ENCODE results near the gene SPATA13. TPM values are rescaled to one million over a fixed set of nuclear protein-coding genes. Genes with fewer than 3 reads are reported as not detected.
"Not testable (repeated sequence)": the region's sequence is repeated elsewhere in the genome, so short reads cannot be mapped to it uniquely, and the experiment has no call there.

SPATA13 gene
- total RNA-seq, 2 experiments from 2014 or later, result 55.4 to 59.2 TPM

DNA sequence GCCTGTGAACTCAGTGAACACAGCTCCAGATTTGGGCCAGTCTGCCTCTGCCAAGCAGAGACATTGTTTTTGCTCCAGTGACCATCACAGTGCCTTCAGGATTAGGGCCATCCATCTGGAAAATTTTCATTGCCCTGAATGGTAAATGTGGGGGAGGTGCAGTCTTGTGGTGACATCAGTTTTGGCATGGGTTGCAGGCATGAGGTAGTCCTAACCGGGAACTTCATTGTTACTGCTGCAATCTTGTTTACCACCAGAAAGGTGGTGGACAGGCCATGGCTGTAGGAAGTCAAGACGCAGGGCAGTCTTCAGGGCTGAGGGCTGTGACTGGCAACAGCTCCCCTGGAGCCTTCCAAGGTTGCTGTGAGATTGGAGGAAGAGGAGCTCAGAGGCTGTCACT, 55.2 kb downstream of the SPATA13 start:
- Mint-ChIP-seq H3K4me1 (peaks cover 27% of the 10 kb centered on the region), H3K9me3 (no peaks in the 10 kb centered on the region), H3K27ac (no peak overlapping the region), H3K4me3 (no peak overlapping the region), H3K27me3 (no peaks in the 10 kb centered on the region), H3K36me3 (ENCODE audit: low read depth) (no peaks in the 10 kb centered on the region)
- no peak for DNase-seq
- CTCF ChIA-PET, result interaction anchor here (1.7 to 2.0 kb wide), 2 partner anchors 12 to 162 kb away, joined by 3 to 10 read pairs; no protein-coding TSS in a partner anchor
- POLR2A ChIA-PET, result no interaction called here

DNA sequence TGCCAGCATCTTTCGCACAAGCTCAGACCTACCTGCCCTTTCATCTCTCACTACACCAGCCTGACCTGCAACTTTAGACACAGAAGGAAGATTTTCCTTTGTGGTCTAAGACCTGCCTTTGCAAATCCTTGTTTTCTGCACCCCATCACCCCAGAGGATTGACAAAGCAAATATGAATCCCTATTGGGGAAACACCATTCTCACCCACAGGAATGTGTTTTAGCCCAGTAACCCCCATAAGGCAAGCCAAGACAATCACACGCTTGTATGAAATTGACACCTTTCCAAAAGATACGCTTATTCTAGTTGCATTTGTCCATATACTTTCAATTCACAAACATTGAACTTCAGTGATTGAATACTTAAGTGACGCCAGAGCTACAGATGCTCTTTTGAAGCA, 55.7 kb downstream of the SPATA13 start:
- no peak for DNase-seq
- no peaks in the 10 kb centered on the region for H3K9me3 Mint-ChIP-seq
- POLR2A ChIA-PET, result no interaction called here
- no peak overlapping the region for H3K4me3 Mint-ChIP-seq
- no peak overlapping the region for H3K27ac Mint-ChIP-seq
- peaks cover 27% of the 10 kb centered on the region for H3K4me1 Mint-ChIP-seq
- no peaks in the 10 kb centered on the region for H3K27me3 Mint-ChIP-seq
- CTCF ChIA-PET, result interaction anchor here (1.7 to 2.0 kb wide), 2 partner anchors 12 to 163 kb away, joined by 3 to 10 read pairs; no protein-coding TSS in a partner anchor
- no peaks in the 10 kb centered on the region for H3K36me3 Mint-ChIP-seq (ENCODE audit: low read depth)

- not testable (repeated sequence) for H3K36me3 Mint-ChIP-seq (ENCODE audit: low read depth); H3K27me3 Mint-ChIP-seq; DNase-seq; H3K4me3 Mint-ChIP-seq; H3K9me3 Mint-ChIP-seq; H3K27ac Mint-ChIP-seq
- ChIA-PET CTCF (interaction anchor here (1.5 to 3.9 kb wide), 5 partner anchors 13 to 295 kb away, joined by 5 to 42 read pairs (median 10); partner anchors contain the start of gene SPATA13), POLR2A (interaction anchor here (1.4 kb wide), 1 partner anchor 38 kb away, joined by 4 read pairs; no protein-coding TSS in a partner anchor)
- peaks cover 27% of the 10 kb centered on the region for H3K4me1 Mint-ChIP-seq
Measured at GRCh38 chr13:24216779-24217178, 56.3 kb downstream of the SPATA13 start.

DNA sequence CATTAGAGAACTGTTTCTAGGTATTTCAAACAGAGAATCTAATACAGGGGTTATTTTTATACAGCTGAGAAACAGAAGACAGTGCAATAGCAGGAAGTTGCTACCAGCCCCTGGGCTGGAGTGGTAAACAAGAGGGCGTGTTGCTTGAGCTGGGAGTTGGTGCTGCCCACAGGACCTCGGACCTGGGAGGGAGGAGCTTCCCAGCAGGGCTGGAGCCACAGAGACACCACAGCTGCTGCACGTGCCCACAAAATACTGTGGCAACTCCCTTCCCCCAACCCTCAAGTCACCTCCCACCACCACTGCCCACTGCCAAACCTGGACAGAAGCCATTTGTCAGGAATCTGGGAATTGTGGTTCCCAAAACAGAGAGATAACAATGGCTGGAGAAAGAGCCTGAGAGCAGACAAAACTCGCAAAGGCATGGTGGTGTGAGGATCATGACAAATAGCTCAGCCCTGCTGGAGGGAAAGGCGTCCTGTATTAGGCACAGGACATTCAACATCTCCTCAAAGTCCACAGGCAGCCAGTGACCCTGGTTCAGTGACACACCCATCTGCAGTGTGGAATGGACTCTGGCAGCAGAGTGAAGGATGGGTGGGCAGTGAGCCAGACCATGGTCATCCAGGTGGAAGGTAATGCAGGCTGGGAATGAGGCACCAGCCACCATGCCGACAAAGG, 57.2 kb downstream of the SPATA13 start:
- DNase-seq, result peak; percentile 38
- POLR2A ChIA-PET, result interaction anchor here (1.0 to 1.5 kb wide), 3 partner anchors 11 to 37 kb away, joined by 3 to 4 read pairs (median 4); no protein-coding TSS in a partner anchor
- no peak overlapping the region for H3K4me3 Mint-ChIP-seq
- CTCF ChIA-PET, result interaction anchor here (1.1 to 3.9 kb wide), 6 partner anchors 12 to 300 kb away, joined by 3 to 45 read pairs (median 18); partner anchors contain the start of gene SPATA13
- no peaks in the 10 kb centered on the region for H3K36me3 Mint-ChIP-seq (ENCODE audit: low read depth)
- peaks cover 27% of the 10 kb centered on the region for H3K4me1 Mint-ChIP-seq
- no peaks in the 10 kb centered on the region for H3K9me3 Mint-ChIP-seq
- H3K27me3 Mint-ChIP-seq, result no peaks in the 10 kb centered on the region
- peak overlapping the region; percentile 53 for H3K27ac Mint-ChIP-seq

DNA sequence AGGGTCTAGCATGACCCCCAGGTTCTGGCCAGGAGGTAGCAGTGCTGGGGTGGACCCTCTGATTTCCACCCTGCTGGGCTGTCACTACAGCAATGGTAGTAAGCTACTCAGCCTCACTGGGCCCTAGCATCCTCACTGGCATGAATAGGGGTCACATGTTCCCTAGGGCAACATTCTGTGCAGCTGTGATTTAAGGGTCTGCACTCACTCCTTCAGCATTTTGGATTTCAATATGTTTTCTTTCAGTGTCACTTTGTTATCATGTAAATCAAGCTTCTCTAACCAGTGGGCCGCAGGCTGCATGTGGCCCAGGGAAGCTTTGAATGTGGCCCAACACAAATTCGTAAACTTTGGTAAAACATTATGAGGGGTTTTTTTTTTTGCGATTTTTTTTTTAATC, 57.8 kb downstream of the SPATA13 start:
- DNase-seq, result no peak
- no peaks in the 10 kb centered on the region for H3K9me3 Mint-ChIP-seq
- H3K27me3 Mint-ChIP-seq, result no peaks in the 10 kb centered on the region
- H3K4me3 Mint-ChIP-seq, result no peak overlapping the region
- H3K4me1 Mint-ChIP-seq, result peaks cover 27% of the 10 kb centered on the region
- no peak overlapping the region for H3K27ac Mint-ChIP-seq
- POLR2A ChIA-PET, result interaction anchor here (1.5 kb wide), 1 partner anchor 14 kb away, joined by 4 read pairs; no protein-coding TSS in a partner anchor
- CTCF ChIA-PET, result interaction anchor here (0.8 to 3.9 kb wide), 10 partner anchors 11 to 300 kb away, joined by 3 to 45 read pairs (median 6); partner anchors contain the start of gene SPATA13
- no peaks in the 10 kb centered on the region for H3K36me3 Mint-ChIP-seq (ENCODE audit: low read depth)

DNA sequence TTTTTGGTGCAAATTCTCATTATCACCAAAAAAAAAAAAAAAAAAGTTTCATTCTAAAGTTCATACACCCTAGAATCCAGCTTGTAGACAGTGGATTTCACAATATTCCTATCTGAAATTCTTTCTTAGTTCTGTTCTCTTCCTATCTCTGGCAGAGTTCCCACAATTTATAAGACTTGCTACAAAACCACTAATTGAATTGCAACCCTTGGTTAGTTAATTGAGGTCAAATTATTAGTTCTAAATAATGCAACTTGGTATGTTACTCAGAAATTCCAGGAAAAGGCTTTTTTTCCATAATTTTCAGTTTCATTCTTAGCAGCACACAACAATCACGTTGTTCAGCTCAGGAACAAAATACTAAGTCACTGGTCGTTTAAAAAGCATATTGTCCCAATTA, 58.5 kb downstream of the SPATA13 start:
- POLR2A ChIA-PET, result interaction anchor here (0.7 to 1.5 kb wide), 3 partner anchors 15 to 331 kb away, joined by 3 to 4 read pairs (median 3); no protein-coding TSS in a partner anchor
- Mint-ChIP-seq H3K9me3 (no peaks in the 10 kb centered on the region), H3K4me3 (no peak overlapping the region), H3K36me3 (ENCODE audit: low read depth) (no peaks in the 10 kb centered on the region), H3K27ac (no peak overlapping the region), H3K4me1 (peaks cover 33% of the 10 kb centered on the region), H3K27me3 (no peaks in the 10 kb centered on the region)
- DNase-seq, result no peak
- CTCF ChIA-PET, result interaction anchor here (0.5 to 3.9 kb wide), 14 partner anchors 11 to 301 kb away, joined by 3 to 45 read pairs (median 4); partner anchors contain the start of gene SPATA13

DNA sequence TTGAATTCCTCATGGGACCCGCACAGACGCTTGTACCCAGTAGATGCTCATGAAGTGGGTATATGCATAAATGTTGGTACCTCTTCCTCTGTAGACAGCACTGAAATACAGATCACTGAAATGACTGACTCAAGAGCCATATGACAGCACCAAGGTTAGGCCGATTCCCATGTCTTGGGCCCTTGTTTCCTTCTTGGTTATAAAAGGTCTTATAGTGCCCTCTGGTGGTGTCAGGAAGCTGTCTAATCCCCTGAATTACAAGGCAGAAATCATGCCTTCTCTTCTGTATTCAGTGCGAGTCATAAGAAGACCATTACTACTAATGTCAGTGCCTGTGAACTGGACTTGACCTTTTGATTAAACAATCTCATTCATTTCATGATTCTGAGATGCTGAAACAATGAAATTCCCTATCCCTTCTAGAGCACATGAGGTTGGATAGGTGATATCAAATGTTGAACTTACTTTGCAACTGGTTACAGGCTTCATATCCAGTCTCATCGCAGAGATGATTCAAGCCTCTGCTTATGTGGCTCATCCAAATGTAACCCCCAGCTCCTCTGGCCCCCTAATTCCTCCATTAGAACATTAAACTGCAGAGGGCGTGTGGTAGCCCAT, 59.7 kb downstream of the SPATA13 start:
- Mint-ChIP-seq H3K27me3 (no peaks in the 10 kb centered on the region), H3K36me3 (ENCODE audit: low read depth) (no peaks in the 10 kb centered on the region), H3K4me1 (peaks cover 45% of the 10 kb centered on the region), H3K27ac (no peak overlapping the region), H3K9me3 (no peaks in the 10 kb centered on the region), H3K4me3 (no peak overlapping the region)
- CTCF ChIA-PET, result interaction anchor here (0.9 to 3.9 kb wide), 8 partner anchors 10 to 301 kb away, joined by 3 to 45 read pairs (median 5); no protein-coding TSS in a partner anchor
- DNase-seq, result peak; percentile 58
- POLR2A ChIA-PET, result interaction anchor here (1.0 kb wide), 1 partner anchor 201 kb away, joined by 3 read pairs; no protein-coding TSS in a partner anchor

GRCh38 chr13:24221007-24221406, 60.5 kb downstream of the SPATA13 start:
- no peak overlapping the region for H3K27ac Mint-ChIP-seq
- H3K27me3 Mint-ChIP-seq, result no peaks in the 10 kb centered on the region
- H3K36me3 Mint-ChIP-seq (ENCODE audit: low read depth), result no peaks in the 10 kb centered on the region
- POLR2A ChIA-PET, result no interaction called here
- DNase-seq, result no peak
- H3K4me3 Mint-ChIP-seq, result no peak overlapping the region
- CTCF ChIA-PET, result interaction anchor here (0.9 to 3.9 kb wide), 5 partner anchors 9 to 302 kb away, joined by 3 to 45 read pairs (median 3); no protein-coding TSS in a partner anchor
- H3K4me1 Mint-ChIP-seq, result peaks cover 48% of the 10 kb centered on the region
- no peaks in the 10 kb centered on the region for H3K9me3 Mint-ChIP-seq

GRCh38 chr13:24222756-24223155, 62.2 kb downstream of the SPATA13 start:
- POLR2A ChIA-PET, result no interaction called here
- Mint-ChIP-seq H3K4me1 (peaks cover 33% of the 10 kb centered on the region), H3K9me3 (no peaks in the 10 kb centered on the region), H3K27me3 (no peaks in the 10 kb centered on the region), H3K36me3 (ENCODE audit: low read depth) (no peaks in the 10 kb centered on the region), H3K4me3 (no peak overlapping the region), H3K27ac (no peak overlapping the region)
- DNase-seq, result no peak
- CTCF ChIA-PET, result interaction anchor here (0.7 to 1.8 kb wide), 4 partner anchors 19 to 300 kb away, joined by 3 to 5 read pairs (median 4); no protein-coding TSS in a partner anchor

DNA sequence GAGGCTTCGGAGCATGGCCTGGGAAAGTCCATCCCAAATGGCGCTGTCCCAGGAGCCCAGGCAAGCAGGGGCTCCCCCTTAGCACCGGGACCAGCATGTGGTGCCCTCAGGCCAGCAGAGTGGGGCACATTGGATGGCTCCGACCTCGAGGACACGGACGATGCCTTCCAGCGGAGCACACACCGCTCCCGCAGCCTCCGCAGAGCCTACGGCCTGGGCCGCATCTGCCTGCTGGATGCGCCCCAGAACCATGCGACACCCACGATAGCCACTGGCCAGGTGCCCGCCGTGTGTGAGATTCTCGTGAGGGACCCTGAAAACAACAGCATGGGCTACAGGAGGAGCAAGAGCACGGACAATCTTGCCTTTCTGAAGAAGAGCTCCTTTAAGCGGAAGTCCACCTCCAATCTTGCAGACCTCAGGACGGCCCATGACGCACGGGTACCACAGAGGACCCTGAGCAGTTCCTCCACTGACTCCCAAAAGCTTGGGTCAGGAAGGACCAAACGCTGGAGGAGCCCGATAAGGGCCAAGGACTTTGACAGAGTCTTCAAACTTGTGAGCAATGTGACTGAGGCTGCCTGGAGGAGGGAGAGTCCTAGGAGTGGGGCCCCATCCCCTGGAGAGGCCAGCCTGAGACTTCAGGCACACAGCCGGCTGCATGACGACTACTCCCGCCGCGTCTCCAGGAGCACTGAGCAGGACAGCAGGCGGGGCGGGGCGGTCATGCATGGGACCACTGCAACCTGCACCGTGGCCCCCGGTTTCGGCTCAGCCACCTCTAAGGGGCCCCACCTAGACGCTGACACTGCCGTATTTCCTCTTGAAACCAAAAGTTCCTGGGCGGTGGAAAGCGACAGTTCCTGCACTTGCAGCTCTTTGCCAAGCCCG, 63.1 kb downstream of the SPATA13 start:
- peaks cover 24% of the 10 kb centered on the region for H3K4me1 Mint-ChIP-seq
- ChIA-PET POLR2A (no interaction called here), CTCF (interaction anchor here (1.6 to 1.9 kb wide), 3 partner anchors 20 to 302 kb away, joined by 4 to 6 read pairs (median 5); no protein-coding TSS in a partner anchor)
- no peak overlapping the region for H3K4me3 Mint-ChIP-seq
- H3K36me3 Mint-ChIP-seq (ENCODE audit: low read depth), result no peaks in the 10 kb centered on the region
- H3K27me3 Mint-ChIP-seq, result no peaks in the 10 kb centered on the region
- no peak for DNase-seq
- H3K27ac Mint-ChIP-seq, result peak overlapping the region; percentile 62
- H3K9me3 Mint-ChIP-seq, result no peaks in the 10 kb centered on the region

DNA sequence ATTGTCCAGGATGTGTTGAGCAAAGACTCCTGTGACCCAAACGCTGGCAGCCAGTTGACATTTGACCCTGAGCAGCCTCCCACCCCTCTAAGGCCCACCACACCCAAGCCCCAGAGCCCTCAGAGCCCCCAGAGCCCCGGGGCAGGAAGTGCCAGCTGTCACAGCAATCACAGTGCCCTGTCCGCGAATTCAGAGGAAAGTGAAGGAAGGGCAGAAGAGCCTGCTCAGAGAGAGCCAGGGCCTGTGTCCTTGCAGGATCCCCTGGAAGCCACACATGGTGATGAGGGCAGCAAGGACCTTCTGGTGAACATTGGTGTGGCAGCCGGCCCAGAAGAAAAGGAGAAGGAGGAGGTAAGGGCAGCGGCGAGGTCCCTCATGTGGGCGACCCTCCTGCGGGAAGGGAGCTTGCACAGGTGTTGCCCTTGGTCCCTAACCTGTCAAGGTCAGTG, 63.7 kb downstream of the SPATA13 start:
- DNase-seq, result no peak
- H3K9me3 Mint-ChIP-seq, result no peaks in the 10 kb centered on the region
- no peak overlapping the region for H3K4me3 Mint-ChIP-seq
- no peaks in the 10 kb centered on the region for H3K36me3 Mint-ChIP-seq (ENCODE audit: low read depth)
- ChIA-PET POLR2A (interaction anchor here (0.7 to 1.7 kb wide), 2 partner anchors 30 to 161 kb away, joined by 3 to 5 read pairs; no protein-coding TSS in a partner anchor), CTCF (interaction anchor here (1.0 to 1.9 kb wide), 4 partner anchors 10 to 302 kb away, joined by 4 to 6 read pairs (median 4); no protein-coding TSS in a partner anchor)
- H3K4me1 Mint-ChIP-seq, result peaks cover 24% of the 10 kb centered on the region
- H3K27me3 Mint-ChIP-seq, result no peaks in the 10 kb centered on the region
- peak overlapping the region; percentile 62 for H3K27ac Mint-ChIP-seq

DNA sequence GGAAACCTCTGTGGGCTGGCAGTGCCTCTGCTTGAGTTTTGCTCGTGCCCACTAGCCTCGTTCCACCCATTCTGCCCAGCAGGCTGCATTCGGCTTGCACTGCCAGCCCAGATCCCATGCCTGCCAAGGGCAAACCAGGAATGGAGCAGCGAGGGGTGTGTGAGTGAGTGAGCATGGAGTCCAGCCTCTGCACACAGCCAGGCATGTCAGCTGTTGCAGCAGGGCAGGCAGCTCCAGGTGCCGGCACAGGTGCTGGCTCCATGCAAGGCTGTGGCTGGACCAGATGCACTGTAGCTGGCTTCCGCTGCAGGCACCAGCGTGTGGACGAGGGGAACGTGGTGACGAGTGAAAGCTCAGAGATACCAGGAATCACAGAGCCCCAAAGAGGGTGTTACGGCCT, 64.5 kb downstream of the SPATA13 start:
- POLR2A ChIA-PET, result interaction anchor here (0.7 to 1.7 kb wide), 3 partner anchors 29 to 172 kb away, joined by 3 to 5 read pairs (median 4); no protein-coding TSS in a partner anchor
- no peaks in the 10 kb centered on the region for H3K36me3 Mint-ChIP-seq (ENCODE audit: low read depth)
- H3K4me3 Mint-ChIP-seq, result no peak overlapping the region
- H3K27me3 Mint-ChIP-seq, result no peaks in the 10 kb centered on the region
- H3K27ac Mint-ChIP-seq, result no peak overlapping the region
- no peaks in the 10 kb centered on the region for H3K9me3 Mint-ChIP-seq
- H3K4me1 Mint-ChIP-seq, result peaks cover 23% of the 10 kb centered on the region
- CTCF ChIA-PET, result interaction anchor here (0.9 to 1.9 kb wide), 7 partner anchors 10 to 303 kb away, joined by 3 to 6 read pairs (median 4); no protein-coding TSS in a partner anchor
- no peak for DNase-seq
